Activated CD4-positive, alpha-beta T cell treated with anti-CD3 and anti-CD28 coated beads, Interleukin-2, amount 50 U/mL, for 48 hours (primary cell): ENCODE data around the gene NUDT19.
"Not testable (repeated sequence)": the region's sequence is repeated elsewhere in the genome, so short reads cannot be mapped to it uniquely, and the experiment has no call there.

Source experiments
- DNase-seq, 2 experiments: peaks; one replicate each; pipeline ENCODE4 v3.0.0-alpha.2; 2020

NUDT19 gene

GRCh38 chr19:32675720-32676185 lies 15.9 kb upstream of the NUDT19 start, which contains the start of gene RGS9BP:
Gene RGS9BP, plus strand, starts transcription at chr19:32675848. Its CDS starts 416 bp downstream, at chr19:32676264.
- peak; percentile 69 to 73 for DNase-seq

GRCh38 chr19:32676186-32676894 lies 15.3 kb upstream of the NUDT19 start:
- DNase-seq = peak in 1 of 2 experiments; percentile 11

- DNase-seq = no peak
These were observed 14.7 kb upstream of the NUDT19 start for GRCh38 chr19:32676895-32677359.

- DNase-seq = no peak
These were observed 14.0 kb upstream of the NUDT19 start for GRCh38 chr19:32677657-32678056.

DNA sequence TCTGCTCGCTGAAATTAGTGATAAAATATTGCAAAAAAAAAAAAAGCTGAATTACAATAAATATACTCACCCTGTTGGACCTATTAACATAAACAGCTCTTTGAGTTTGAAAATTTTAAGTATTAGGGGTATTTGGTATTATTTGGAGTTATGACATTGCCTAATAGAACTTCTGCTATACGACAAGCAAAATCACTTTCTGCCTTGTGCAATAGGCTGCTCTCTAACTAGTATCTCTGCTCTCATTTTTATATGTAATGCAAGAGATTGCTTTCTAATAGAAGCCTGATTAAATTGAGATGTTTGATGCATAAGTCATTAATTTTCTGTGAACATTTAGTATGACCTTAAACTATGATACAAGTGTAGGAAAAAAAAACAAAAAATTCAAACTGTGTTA lies 10.6 kb upstream of the NUDT19 start:
- DNase-seq = no peak

- no peak for DNase-seq
These were observed 9.3 kb upstream of the NUDT19 start for GRCh38 chr19:32682317-32682716.

GRCh38 chr19:32686847-32687475 lies 4.7 kb upstream of the NUDT19 start:
- no peak for DNase-seq

DNA sequence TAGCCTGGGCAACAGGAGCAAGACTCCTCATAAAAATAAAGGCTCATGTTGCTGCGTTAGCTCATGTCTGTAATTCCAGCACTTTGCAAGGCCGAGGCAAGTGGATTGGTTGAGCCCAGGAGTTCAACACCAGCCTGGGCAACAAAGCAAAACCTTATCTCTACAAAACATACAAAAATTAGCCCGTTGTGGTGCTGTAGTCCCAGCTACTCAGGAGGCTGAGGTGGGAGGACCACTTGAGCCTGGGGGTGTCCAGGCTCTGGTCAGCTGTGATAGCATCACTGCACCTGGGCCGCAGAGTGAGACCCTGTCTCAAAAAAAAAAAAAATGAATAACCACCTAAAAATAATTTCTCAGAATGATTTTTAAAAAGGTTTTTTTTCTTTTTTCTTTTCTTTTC lies 3.9 kb upstream of the NUDT19 start:
- DNase-seq = no peak

DNA sequence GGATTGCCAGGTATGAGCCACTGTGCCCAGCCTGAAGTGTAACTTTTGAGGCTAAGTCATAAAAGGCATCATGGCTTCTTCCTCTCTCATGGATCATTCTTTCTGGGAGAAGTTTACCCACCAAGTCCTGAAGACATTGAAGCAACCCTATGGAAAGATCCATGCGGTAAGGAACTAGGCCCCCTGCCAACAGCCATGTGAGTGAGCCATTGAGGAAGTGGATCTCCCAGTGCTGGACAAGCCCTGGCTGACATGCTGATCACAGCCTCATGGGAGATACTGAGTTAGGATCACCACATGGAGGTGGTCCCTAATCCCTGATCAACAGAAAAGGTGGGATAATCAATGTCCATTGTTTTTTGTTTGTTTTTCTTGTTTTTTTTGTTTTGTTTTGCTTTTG lies 3.3 kb upstream of the NUDT19 start:
- DNase-seq = no peak

DNA sequence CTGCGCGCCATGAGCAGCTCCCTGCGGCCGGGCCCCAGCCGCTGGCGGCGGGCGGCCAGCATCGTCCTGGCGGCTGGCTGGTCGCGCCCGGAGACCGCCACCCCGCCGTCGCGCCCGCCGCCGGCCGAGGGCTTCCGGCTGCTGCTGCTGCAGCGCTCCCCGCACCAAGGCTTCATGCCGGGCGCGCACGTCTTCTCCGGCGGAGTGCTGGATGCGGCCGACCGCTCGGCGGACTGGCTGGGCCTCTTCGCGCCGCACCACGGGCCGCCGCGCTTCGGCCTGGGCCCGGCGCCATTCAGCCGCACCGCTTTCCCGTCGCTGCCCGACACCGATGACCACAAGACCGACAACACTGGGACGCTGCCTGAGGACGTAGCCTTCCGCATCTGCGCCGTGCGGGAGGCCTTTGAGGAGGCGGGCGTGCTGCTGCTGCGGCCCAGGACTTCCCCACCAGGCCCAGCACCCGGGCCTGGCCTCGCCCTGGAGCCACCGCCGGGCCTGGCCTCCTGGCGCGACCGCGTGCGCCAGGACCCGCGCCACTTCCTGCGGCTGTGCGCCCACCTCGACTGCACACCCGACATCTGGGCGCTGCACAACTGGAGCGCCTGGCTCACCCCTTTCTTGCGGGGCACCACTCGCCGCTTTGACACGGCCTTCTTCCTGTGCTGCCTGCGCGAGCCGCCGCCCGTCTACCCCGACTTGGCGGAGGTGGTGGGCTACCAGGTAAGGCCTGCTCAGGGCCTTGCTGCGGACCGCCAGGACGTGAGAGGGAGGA lies 518 bp downstream of the NUDT19 start:
- peak; percentile 59 to 67 for DNase-seq

- DNase-seq = peak; percentile 21 to 23
These were observed 1.1 kb downstream of the NUDT19 start for GRCh38 chr19:32692727-32693061.

GRCh38 chr19:32693151-32694108 lies 1.8 kb downstream of the NUDT19 start:
- peak; percentile 45 to 61 for DNase-seq

DNA sequence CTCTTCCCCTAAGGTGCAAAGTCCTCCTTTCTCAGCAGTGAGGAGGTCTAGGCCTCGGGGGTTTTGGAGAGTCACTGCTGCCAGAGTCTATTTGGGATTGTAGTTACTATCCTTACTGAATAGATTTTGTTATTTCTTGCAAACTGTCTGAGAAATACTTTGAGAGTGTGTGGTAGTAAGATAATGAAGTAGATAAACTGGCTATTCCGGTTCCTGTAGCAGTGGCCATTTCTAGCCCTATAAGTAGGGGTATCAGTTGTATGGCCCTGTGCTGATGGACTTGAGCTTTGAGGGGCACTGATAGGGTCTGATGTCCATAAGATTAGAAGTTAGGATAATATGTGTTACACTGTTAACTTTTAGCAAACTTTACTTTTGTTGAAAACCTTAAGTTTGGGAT lies 2.7 kb downstream of the NUDT19 start:
- not testable (repeated sequence) for DNase-seq

- DNase-seq = not testable (repeated sequence)
These were observed 3.2 kb downstream of the NUDT19 start for GRCh38 chr19:32694851-32695250.

- DNase-seq = not testable (repeated sequence)
These were observed 3.9 kb downstream of the NUDT19 start for GRCh38 chr19:32695506-32695905.

- DNase-seq = not testable (repeated sequence)
These were observed 5.2 kb downstream of the NUDT19 start for GRCh38 chr19:32696771-32697170.

- DNase-seq = not testable (repeated sequence)
These were observed 8.5 kb downstream of the NUDT19 start for GRCh38 chr19:32700129-32700528.

- no peak for DNase-seq
These were observed 10.4 kb downstream of the NUDT19 start for GRCh38 chr19:32702010-32702409.

GRCh38 chr19:32704006-32704405 lies 12.4 kb downstream of the NUDT19 start:
- DNase-seq = not testable (repeated sequence)

GRCh38 chr19:32708457-32708856 lies 16.8 kb downstream of the NUDT19 start:
- peak in 1 of 2 experiments; percentile 32 for DNase-seq

GRCh38 chr19:32709032-32709431 lies 17.4 kb downstream of the NUDT19 start:
- no peak for DNase-seq

DNA sequence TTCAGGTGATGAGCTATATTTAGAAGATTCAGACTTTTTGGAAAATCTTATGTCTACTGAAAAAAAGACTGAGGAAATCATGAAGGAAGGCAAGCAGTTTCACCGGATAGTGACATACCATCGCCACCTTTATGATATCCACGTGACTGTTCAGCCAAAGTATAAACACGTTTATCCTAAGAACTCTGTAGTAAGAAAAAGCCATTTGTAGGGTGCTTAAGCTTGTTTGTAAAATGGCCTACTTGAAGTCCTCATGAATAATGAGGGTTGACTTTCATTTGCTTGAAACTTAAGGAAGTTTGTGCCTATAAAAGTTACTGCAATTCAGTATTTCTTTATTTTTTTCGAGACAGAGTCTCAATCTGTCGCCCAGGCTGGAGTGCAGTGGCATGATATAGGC lies 20.1 kb downstream of the NUDT19 start:
- no peak for DNase-seq
